NCI-H2196 treated with DMSO at 0.1 percent for 48 hours (cell line): ENCODE data around the gene IFITM10.

Experiments used
- DNase-seq: peaks from one replicate; lab custom pipeline; 2025; ENCODE audit not compliant: unreplicated experiment; lab: John Stamatoyannopoulos, UW

The IFITM10 gene

GRCh38 chr11:1719781-1720180 is 30.6 kb downstream of the IFITM10 start:
- no peak for DNase-seq

DNA sequence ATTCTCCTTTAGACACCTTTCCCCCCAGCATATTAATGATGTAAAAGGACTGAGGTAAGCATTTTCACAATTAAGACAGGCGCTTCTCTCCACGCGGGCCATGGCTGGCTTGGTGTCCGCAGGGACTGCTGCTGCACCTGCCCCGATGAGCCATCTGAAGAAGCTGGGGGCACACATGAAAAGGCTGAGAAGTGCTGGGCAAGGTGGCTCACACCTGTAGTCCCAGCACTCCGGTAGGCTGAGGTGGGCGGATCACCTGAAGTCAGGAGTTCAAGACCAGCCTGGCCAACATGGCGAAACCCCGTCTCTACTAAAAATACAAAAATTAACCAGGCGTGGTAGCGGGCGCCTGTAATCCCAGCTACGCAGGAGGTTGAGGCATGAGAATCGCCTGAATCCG is 32.1 kb downstream of the IFITM10 start:
- no peak for DNase-seq

- no peak for DNase-seq
Measured at GRCh38 chr11:1717745-1718144, 32.6 kb downstream of the IFITM10 start.

DNA sequence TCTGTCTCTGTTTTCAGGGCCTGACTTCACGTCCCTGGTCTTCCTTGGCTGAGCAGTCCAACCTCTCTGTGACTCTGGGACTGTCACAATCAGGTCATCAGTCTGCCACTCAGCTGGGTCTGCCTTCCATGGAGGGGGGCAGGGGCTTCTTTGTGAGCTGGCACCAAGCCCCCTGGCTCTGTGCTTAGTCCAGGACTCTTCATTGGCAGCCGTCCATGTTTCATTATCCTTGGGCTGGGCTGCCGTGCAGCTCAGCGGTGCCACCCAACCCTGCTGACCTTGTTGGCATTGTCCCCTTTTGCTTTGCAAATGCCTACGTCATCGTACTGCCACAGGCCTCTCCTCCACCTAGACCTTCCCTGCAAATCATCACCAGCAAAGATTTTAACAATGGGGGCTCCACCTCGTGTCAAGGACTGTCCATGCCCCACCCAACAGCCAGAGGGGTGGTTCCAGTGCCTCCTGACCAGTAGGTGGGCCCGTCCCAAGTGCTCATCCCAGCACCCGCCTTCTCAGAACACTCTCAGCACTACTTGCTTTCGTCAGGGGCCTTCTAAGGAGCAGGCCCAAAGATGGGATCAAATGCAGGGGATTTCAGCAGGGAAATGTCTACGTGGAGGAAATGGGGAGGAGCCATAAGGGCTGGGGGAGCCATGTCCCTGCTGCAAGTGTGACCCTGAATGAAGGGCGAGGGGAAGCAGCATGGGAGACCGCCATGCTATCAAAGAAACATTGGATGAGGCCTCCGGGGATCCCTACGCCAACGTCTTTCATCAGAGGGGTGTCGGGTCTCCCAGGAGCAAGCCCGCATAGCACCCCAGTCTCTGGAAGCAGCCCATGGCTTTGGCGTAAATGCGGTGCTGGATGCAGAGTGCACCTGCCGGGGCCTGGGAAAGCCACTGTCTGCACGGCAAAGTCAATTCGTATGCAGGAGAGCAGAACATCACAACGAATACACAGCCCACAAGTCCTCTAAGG is 35.2 kb downstream of the IFITM10 start:
- DNase-seq = no peak

DNA sequence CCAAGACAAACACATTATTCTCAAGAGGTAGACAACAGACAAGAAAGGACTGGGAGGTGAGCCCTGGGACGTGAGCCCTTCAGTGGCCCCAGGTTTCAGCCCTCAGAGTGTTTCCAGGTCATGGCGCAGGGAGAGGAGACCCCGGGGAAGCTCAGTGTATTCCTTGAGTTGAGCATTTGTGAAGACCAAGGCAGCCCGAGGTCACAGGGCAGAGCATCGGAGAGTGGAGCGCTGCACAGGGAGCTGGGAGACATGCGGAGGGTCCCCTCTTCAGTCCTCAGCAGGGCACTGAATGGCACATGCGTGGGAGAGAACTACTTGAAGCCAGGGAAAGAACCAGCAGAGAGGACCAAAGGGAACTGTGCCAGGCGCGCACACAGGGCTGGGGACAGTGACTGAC is 41.7 kb downstream of the IFITM10 start:
- DNase-seq = no peak

DNA sequence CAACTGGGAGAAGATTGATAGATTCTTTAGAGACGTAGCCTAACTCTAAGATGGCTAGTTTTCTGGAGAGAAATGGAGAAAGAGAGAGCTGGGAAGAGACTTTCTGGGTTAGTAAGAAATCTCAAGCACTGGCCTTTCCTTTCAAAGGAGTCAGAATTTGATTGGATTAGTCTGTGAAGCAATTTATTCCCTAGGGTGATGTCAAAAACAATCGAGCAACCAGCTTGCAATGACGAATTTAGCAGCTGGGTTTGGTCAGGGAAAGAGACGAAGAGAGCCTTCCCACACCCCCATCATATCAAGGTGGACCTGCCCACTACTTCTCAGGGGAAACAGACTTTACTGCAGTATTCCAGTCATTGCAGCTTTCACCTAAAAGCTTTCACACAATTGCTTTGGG is 42.6 kb downstream of the IFITM10 start:
- no peak for DNase-seq

- no peak for DNase-seq
Measured at GRCh38 chr11:1706634-1707400, 43.6 kb downstream of the IFITM10 start.

GRCh38 chr11:1705126-1706052 is 45.0 kb downstream of the IFITM10 start:
- DNase-seq = no peak

DNA sequence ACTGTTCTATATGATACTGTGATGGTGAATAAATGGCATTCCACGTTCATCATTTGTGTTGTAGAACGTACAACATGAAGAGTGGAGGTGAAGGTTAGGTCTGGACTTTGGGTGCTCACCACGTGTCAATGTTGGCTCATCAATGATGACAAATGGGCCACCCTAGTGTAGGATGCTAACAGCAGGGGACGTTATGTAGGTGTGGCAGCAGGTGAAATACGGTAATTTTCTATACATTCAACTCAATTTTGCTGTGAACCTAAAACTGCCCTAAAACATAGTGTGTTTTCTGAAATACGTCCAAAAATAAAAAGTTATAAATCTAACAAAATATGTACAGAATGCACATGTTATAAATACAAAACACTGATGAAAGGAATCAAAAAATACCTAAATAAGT is 47.2 kb downstream of the IFITM10 start:
- DNase-seq = no peak

GRCh38 chr11:1702506-1702905 is 47.9 kb downstream of the IFITM10 start:
- no peak for DNase-seq

- DNase-seq = no peak
Measured at GRCh38 chr11:1701091-1701807, 49.1 kb downstream of the IFITM10 start.

GRCh38 chr11:1699771-1700170 is 50.6 kb downstream of the IFITM10 start:
- DNase-seq = no peak

DNA sequence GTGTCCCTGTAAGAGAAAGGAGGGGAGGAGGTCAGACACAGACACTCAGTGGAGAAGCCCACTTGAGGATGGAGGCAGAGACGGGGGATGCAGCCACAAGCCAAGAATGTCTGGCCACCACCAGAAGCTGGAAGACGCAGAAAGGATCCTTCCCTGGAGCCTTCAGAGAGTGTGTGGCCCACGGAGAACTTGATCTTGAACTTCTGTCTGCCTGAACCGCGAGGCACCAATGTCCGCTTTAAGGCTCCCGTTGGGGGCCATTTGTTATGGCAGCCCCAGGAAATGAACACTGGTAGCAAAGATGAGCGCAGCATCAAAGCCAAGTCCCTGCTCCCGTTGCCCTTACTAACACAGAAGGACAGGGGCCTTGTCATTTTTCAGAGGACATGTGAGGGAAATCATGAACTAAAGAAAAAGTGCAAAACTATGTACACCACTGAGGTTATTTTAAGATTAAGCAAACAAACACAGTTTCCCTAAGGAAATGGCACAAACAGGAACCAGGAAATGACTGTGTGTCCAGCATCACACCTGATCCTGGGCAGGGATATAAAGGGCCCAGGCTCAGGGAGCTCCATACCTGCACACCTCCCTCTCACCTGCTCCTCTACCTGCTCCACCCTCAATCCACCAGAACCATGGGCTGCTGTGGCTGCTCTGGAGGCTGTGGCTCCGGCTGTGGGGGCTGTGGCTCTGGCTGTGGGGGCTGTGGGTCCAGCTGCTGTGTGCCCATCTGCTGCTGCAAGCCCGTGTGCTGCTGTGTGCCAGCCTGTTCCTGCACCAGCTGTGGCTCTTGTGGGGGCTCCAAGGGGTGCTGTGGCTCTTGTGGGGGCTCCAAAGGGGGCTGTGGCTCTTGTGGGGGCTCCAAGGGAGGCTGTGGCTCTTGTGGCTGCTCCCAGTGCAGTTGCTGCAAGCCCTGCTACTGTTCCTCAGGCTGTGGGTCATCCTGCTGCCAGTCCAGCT is 53.5 kb downstream of the IFITM10 start, which contains the start of gene KRTAP5-6:
TSS of gene KRTAP5-6 (plus strand) at position 588 of the 963 bp plus-strand sequence. CDS start at position 639, 51 bp downstream.
- DNase-seq = no peak

DNA sequence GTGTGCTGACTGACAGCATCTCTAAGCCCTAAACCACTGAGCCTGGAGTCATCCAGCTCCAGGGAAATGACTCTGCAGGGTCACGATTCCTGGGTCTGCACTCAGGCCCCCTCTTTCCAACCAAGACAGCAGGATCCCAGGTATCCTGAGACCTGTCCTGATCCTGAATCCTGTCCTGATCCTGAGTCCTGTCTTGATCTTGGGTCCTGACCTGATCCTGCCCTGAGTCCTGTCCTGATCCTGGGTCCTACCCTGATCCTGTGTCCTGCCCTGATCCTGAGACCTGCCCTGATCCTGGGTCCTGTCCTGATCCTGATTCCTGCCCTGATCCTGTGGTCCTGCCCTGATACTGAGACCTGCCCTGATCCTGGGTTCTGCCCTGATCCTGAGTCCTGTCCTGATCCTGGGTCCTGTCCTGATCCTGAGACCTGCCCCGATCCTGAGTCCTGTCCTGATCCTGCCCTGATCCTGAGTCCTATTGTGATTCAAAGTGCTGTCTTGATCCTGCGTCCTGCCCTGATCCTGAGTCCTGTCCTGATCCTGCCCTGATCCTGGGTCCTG is 54.8 kb downstream of the IFITM10 start:
- no peak for DNase-seq

GRCh38 chr11:1694846-1695547 is 55.4 kb downstream of the IFITM10 start:
- DNase-seq = no peak

- DNase-seq = peak; percentile 74
Measured at GRCh38 chr11:1694064-1694845, 56.1 kb downstream of the IFITM10 start.

DNA sequence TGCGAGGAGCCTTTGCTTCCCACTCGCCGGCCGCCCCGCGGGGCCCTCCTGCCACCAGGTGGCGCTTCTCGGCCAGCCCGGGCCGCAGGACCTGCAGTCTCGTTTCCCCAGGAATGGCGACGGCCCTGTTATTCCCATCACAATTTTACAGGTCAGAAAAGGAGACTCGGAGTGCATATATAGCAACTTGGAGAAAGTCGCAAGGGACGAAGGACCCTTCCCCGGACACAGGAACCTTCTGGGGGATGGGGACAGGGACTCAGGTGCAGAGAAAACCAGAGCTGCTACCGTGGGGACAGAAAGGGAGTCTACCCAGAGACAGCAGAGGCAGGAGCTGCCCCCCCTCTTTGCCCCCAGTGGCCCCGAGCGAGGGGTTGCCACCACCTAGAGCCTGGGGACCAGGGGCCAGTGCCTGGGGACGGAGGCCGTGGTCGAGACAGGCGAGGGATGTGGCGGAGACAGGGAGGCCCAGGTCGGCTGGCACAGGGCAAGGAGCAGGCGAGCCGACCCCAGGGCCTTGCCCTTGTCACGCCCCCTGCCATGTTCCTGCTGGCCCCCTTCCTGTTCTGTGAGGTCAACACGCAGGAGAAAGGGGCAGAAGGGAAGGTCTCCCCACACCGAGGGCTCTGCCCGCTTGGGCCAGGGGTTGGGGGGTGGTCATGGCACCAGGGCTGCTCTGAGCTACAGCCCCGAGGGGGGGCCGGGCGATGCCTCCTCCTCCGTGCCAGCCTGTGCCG is 56.9 kb downstream of the IFITM10 start:
- peak; percentile 55 for DNase-seq
